ENCODE data around the gene CYTL1.

Gene CYTL1

DNA sequence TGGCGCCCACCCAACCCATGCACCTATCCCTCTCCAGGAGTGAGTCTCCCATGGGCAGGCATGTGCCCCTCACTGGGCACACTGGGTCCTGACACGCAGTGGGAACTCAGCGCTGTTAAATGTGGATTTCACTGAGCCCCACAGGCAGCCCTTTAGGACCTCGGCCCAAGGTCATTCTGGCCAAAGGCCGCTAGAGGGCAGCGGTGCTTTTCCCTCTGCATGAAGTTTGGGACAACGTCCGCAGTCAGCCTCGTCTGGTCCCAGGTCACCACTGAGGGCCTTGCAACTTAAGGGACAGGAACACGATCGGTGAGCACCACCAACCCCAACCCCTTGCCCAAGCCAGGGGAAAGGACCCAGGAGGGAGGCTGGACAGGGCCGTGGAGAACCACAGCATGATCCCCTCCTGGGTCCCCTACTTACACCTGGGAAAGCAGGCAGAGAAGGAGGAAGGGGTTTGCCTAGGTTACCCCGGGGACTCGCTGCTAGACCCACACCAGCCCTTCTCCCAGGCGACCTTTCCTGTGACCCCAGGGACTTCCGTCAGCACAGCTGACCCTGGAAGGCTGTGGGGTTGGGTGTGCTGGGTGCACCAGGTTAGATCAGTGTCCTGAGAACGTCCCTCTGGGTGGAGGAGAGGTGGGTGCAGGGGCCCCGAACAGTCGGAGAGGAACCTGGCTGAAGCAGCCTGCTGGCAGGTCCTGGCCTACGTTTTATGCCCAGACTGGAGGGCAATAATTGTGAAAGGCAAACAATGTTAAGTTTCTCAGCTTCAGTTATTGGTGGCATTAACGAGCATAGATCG, 24.0 kb downstream of the CYTL1 start:
- DNase-seq = no peak

DNA sequence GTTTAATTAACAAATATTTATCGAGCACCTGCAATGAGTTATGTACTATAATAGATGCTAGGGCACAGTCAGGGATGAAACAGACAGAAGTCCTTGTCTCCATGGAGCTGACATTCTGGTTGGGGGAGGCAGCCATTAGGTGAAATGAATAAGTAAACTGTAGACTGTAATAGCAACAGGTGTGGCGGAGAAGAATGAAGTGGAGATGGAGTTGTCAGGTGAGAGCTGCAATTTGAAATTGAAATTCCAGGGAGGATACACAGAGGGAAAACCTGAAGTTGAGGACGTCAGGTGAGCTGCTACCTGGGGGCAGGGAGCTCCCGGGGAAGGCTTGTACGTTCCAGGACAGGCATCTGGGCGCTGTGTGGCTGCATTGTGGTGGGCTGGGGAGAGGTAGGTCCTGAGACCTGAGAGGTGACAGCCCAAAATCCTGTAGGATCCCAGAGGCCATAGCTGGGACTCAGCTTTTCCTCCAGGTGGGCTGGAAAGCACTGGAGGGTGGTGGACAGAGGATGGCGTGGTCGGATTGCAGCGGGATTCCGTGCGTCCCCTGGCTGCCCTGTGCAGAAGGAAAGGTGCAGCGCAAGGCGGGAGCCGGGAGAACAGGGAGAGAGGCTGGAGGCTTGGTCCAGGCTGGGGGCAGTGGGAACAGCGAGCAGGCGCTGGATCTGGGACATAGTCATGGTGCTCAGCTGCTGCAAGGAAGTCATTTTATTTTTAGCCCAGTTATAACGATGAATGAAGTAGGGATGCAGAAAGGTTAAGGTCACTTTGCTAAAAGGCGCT, 24.8 kb downstream of the CYTL1 start:
- DNase-seq = no peak

DNA sequence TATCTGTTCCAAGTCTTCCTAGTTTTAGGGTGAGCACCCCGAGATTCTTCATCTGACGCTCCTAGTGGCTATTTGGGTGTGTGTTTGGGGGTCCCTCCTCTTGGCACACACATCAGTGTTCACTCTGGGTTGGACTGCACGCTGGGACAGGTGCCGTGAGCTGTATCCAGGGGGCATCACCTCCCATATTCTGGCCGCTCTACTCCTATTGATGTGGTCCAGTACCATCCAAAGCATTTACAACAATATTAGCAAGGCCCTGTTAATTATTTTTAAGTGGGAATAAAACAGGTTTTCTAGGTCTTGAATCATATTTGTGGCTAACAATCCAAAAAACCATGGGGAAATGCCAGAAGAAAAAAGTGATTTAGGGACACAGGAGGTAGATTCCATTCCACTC, 26.4 kb downstream of the CYTL1 start:
- no peak for DNase-seq

DNA sequence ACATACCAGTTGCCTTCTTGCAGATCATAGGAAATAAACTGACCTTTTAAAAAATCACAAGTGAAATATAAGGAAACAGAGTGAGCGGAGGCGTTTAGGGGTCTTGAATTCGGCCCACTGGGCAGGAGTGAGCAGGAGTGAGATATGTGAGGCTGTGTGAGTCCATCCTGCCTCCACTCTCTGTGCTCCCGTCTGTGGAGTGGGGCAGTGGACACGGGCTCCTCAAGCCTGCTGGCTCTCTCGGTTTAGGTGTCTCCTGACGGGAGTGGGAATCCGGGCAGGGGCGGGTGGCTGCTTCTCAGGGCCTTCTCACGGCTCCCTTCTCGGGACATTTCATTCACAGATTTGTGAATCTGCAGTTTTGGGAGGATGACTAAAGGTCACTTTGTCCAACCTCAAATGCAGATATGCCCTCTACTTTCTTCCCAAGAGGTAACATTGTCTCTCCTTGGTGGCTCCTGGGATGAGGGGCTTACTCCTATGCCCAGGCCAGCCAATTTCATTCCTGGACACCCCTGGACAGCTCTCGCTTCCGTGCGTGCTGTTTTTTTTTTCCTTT, 27.6 kb downstream of the CYTL1 start:
- no peak for DNase-seq

DNA sequence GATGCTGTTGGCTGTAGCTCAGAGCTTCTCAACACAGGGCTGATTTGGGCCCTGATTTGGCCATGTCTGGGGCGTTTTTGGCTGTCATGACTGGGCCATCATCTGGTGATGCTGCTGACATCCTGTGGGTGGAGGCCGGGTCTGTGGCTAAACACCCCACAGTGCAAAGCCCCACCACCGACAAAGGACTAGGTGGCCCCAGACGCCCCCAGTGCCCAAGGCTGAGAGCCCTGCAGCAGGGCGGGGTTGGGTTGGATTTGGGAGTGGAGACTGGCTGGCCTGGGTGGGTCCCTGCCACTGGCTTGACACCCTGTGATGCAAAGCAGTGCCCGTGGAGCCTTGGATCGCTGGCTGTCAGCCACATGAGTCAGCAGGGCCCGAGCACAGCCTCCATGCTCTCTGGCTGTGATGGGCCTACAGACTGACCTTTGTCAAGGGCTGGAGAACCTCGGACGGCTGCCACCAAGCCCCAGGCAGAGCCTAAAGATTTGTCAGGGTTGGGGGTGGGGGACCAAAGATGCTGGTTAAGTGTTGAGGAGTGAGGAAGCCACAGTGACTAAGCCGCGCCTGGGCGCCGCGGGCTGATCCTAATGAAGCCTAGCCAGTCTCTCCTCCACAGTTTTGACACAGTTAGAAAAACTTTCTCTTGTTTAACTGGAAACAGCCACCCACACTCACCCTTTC, 28.3 kb downstream of the CYTL1 start:
- no peak for DNase-seq

DNA sequence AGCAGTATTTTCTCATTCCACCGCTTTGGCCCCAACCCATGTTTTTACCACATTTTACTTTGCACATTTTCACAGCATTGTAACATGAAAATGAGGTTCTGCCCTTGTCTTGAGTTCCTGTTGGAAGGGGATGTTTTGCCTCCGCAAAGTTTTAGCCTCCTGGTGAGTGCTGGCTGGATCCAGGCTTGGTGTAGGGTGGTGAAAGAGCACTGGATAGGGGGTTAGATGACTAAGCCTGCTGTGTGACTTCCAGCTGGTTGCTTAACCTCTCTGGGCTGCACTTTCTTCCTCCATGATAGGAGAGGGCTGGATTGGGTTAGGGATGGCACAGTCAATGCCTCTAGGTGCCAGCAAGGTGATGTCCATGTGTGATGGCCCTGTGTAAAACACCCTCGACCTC, 28.9 kb downstream of the CYTL1 start:
- no peak for DNase-seq

DNA sequence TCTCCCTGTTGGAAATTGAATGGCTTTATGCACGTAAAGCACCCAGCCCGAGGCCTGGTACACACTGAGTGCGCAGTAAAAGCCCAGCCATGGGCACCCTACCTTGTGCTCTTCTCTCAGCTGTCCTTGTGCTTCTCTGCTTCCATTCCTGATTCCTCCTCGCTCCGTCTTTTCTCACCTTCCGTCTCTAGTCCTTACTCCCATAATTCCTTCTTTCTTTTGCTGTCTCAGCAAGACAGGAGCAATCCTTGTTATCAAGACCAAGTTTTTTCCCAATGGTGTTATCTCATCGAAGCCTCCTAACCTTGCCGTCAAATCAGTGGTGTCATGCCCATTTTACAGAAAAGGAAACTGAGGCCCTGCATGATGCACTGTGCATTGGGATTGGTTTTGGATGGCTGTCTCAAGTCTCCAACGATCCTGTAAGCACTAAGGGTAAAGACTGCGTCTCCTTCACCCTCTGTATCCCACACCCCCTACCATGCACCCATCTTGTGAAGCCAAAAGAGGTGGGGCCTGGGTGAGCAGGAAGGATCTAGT, 30.1 kb downstream of the CYTL1 start:
- DNase-seq = no peak

DNA sequence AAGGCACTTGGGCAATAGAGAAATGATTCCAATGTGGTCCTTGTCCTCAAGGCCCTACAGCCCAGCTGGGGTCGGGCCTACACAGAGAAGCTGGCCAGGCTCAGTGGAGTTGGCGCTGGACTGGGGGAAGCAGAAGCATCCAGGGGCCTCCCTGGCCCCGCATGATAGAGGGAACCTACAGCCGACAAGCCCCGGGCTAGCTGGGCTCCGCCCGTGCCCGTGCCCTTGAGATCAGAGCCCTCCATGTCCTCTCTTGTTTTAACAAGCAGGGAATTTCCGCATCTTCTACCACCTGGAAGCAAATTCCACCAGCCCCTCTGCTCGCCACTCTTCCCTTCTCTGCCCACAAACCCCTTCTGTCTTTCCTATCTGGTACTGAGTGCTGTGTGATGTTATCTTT, 31.6 kb downstream of the CYTL1 start:
- no peak for DNase-seq

DNA sequence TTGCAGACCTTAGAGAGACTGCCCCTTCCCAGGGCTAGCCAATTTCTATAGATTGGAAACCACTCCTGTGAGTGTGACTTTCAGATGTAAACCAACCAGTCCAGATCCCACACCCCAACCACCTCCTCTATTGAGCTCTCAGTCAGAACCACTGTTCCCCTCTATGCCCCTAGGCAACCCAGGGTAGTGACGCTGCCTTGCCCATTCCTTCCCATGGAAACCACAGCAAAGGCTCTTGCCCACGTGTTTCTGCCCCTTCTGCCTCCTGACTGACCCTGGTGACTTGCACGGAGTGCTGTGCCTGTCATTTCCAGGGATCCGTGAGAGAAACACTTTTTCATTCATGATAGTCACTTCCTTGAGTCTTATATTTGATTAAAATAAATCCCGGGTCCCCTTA, 32.4 kb downstream of the CYTL1 start:
- no peak for DNase-seq

DNA sequence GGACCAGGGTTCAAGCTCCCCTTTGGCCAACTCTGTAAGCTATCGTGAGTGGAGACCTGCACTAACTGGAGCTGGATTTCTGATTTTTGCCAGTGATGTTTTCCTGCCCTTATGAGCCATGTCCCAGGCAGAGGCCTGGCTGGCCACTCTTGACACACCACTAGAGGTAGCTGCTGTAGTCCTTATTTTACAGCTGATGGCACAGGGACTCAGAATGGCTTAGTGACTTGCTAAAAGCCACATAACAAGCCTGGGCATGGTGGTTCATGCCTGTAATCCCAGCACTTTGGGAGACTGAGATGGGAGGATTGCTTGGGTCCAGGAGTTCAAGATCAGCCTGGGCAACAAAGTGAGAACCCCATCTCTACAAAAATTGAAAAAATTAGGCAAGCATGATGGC, 33.4 kb downstream of the CYTL1 start:
- no peak for DNase-seq

DNA sequence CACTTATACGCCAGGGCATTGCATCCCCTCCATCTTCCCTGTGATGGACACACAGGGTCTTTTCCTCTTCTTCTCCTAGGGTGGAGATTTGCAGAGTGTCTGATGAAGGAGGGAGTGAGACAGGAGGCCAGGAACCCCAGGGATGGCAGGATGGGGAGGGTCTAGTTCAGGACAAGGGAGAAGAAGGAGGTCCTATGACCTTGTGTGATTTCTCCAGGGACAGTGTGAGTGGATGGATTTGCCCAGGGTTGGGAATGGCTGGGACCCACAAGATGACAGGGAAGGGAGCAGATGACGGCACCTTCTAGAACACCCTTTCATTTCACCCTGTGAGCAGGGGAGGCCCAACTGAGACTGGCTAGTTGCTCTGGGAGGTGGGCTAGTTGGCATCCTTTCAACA, 34.2 kb downstream of the CYTL1 start:
- DNase-seq = no peak

DNA sequence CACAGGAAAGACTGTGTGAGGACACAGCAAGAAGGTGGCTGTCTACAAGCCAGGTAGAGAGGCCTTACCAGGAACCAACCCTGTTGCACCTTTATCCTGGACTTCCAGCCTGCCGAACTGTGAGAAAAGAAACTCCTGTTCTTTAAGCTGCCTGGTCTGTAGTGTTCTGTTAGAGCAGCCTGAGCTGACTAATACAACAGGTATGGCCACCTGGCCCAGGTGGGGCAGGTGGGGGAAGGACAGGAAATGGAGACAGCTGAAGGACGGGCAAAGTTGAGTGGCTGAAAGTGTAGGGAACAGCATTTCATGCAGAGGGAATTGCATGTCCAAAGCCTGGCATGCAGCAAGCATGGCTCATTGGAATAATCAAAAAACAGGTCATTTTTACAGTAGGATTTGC, 35.1 kb downstream of the CYTL1 start:
- no peak for DNase-seq

DNA sequence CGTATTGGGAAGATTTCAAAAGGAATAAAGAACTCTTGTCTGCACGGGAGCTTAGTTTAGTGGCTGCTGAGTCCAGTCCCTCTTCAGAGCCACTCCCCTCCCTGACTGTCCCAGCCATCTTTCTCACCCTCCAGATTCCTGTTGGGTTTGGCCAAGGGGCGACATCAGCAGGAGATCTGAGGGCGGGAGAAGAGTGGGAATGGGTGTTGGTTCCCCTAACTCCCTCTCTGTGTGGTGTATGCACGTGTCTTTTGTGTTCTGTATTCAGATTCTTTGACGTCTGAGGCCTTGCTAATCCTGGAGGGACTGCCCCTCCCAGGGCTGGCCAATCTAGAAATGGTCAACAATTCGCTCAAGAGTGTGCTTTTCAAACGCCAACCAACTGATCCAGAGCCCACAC, 37.4 kb downstream of the CYTL1 start:
- no peak for DNase-seq

DNA sequence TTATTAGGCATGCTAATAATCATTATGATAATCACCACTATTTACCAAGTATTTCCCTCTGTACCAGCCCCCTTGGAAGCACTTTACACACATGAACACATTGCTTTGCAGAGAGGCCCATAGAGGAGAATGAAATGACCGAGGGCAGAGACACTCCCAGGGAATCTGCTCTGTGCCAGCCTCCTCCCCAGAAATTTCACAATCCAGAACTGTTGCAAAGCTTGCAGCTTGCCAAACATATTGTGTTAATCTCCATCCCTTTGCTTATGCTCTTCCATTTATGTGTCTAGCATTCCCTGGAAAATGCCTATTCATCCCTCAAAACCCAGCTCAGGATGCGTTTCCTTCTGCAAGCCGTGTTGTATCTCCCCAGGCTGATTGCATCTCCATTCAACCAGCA, 37.8 kb downstream of the CYTL1 start:
- DNase-seq = no peak

DNA sequence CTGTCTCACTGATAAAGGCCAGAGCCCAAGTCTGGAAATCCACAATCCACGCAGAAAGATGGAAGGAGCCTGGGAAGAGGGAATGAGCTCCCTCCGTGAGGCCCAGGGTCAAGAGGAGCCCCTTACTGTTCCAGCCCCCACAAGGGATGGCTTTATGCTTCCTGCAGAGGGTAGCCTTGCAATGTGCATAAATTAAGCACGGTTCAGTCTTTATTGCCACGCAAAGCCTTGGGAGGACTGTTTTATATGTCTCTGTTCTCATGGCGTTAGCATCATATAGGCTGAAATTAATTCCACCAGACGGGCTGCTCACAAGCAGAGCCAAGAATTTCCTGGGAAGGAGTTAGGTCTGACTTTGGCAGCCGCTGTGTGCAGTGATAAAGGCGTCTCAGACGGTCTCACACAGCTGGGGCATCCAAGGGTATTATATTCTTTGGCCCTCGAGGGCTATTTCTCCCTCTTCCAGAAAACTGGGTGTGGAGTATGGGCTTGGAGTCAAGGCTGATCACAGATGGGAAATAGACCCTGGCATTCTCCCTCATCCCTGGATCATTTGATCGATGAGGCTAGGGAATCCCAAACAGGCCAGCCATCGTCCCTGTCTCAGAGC, 38.5 kb downstream of the CYTL1 start:
- no peak for DNase-seq

DNA sequence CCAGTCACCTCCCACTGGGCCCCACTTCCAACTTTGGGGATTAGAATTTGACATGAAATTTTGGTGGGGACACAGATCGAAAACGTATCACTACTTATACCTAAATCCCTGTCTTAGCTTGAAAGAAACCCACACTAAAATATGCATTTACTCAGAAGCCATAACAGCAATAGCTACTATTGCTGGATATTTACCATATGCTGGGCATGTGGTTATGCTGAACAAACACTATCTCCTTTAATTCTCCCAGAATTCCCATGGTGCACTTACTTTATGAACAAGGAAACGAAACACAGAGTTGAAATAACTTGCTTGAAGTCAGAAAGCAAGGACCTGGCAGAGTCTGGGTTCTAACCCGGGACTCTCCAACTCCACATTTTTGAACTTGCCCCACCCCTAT, 39.3 kb downstream of the CYTL1 start:
- no peak for DNase-seq

DNA sequence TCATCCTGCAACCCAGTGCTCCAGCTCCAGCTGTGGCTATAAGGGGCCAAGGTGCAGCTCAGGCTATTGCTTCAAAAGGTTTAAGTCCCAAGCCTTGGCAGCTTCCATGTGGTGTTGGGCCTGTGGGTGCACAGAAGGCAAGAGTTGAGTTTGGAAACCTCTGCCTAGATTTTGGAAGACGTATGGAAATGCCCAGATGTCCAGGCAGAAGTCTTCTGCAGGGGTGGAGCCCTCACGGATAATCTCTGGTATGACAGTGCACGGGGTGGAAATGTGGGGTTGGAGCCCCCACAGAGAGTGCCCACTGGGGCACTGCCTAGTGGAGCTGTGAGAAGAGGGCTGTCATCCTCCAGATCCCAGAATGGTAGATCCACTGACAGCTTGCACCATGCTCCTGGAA, 44.5 kb downstream of the CYTL1 start:
- no peak for DNase-seq

DNA sequence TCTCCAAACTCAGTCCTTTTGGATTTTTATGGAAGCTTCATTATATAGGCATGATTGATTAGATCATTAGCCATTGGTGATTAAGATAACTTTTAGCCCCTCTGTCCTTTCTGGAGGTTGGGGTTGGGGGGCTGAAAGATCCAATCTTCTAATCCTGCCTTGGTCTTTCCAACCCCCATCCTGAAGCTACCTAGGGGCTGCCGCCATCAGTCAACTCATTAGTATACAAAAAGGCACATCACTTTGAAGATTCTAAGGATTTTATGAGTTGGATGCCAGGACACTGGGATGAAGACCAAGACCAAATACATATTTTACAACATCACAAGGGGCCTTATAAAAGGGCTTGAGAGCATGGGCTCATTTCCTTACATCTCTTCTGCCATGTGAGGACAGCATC, 47.5 kb downstream of the CYTL1 start:
- no peak for DNase-seq

DNA sequence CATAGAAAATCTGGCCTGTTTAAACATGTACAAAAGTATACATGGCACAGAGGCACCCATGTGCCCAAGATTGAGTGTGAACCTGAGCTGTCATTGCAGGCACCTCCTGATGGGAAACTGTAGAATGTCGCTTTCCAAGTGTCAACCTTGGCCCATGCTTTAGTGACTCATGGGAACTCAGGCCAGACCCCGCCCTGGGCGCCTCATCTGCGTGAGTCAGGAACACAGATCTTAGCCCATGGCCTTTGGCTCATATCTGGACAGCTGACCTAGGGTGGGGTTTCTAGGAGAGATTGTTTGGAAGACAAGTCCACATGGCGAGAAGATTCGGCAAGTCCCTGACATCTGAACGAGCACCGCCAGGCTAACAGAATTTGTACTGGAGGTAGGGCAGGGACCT, 50.0 kb downstream of the CYTL1 start:
- DNase-seq = no peak

DNA sequence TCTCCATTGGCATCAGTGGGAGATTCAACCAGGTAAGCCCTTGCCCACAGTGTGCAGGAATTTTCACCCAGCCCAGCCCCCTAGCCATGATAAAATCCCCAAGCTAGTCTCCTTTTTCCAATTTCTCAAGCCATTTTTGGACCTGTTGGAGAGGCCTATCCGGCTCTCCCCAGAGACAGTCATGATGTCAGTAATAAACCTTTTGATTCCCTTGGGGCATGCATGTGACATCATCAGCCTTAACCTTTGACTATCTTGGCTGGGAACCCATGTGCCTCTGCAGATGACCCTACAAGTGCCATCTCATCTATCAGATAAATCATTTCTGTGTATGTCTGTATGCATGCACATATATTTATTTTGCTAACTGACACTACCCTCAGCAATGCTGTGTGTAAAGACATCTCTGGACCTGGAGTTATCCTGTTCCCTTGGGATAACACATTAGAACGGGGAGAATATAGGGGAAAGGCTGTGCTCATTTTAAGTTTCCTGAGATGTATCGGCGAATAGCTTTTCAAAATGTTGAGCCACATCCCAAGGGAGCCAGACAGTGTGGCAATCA, 51.0 kb downstream of the CYTL1 start:
- DNase-seq = no peak

Data from cortex of kidney (tissue), 1 donor.